Esophagus squamous epithelium (tissue), 4 donors: ENCODE data around the gene ZC3H8.

Source experiments
- POLR2A ChIP-seq, 4 donors: fragments of 450-650 bp; IDR thresholded peaks; one replicate each; pipeline ENCODE4 v1.6.1; 2017; ENCODE audit warnings: antibody characterized with exemption in 4 of 4, mild to moderate bottlenecking in 4 of 4, moderate library complexity in 3 of 4
- TF ChIP-seq, protein P1 (sequence below), 6 experiments: fragments of 450-650 bp in 4 of 6; fragments of 200-600 bp in 2 of 6; sonication (generic) in 2 of 6; IDR thresholded peaks; one replicate each; pipeline ENCODE4 v1.5.1; 2016 to 2019; ENCODE audit warnings: antibody characterized with exemption in 6 of 6, mild to moderate bottlenecking in 4 of 6, moderate library complexity in 4 of 6

DNA sequence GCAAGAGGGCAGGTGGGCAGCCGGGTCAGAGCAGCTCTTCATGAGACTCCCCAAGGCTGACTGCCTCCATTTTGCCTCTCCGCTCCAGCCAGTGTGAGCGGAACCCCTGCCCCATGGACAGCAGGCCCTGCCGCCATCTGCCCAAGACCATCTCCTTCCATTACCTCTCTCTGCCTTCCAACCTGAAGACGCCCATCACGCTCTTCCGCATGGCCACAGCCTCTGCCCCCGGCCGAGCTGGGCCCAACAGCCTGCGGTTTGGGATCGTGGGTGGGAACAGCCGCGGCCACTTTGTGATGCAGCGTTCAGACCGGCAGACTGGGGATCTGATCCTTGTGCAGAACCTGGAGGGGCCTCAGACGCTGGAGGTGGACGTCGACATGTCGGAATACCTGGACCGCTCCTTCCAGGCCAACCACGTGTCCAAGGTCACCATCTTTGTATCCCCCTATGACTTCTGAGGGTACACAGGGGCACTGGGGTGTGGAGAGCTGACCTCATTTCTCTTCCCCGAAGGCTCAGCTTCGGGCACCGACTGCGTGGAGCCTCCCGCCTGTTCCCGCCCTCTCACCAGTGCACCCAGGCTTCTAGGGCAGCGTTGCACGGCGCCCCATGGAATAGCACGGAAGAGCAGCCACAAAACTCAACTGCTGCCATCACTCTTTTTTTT, 67.7 kb downstream of the ZC3H8 start:
- TF ChIP-seq, protein P1, sequence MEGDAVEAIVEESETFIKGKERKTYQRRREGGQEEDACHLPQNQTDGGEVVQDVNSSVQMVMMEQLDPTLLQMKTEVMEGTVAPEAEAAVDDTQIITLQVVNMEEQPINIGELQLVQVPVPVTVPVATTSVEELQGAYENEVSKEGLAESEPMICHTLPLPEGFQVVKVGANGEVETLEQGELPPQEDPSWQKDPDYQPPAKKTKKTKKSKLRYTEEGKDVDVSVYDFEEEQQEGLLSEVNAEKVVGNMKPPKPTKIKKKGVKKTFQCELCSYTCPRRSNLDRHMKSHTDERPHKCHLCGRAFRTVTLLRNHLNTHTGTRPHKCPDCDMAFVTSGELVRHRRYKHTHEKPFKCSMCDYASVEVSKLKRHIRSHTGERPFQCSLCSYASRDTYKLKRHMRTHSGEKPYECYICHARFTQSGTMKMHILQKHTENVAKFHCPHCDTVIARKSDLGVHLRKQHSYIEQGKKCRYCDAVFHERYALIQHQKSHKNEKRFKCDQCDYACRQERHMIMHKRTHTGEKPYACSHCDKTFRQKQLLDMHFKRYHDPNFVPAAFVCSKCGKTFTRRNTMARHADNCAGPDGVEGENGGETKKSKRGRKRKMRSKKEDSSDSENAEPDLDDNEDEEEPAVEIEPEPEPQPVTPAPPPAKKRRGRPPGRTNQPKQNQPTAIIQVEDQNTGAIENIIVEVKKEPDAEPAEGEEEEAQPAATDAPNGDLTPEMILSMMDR (IDR thresholded peaks at IDR 0.05), result no peak
- TF ChIP-seq POLR2A (IDR thresholded peaks at IDR 0.05), result no peak
